ENCODE measurements around the gene DTNB.

DTNB gene

DNA sequence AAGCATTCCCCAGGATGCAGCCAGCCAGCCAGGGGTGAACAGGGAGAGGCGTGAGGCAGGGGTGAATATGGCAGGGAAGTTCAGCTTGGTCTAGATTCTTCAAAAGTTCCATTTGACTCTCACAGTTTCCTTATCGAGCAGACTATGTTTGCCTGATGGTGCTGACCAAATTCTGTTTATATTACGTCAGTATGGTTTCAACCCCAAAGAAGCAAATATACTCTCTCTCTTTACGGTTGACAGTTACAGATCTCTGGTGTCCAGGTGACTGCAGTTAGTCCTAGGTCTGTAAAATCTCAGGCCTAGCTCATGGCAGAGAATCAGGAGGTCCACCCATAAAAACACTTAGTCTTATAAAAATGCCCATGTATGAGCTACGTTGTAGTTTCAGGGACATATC, 293.4 kb downstream of the DTNB start:
- no peak for DNase-seq

GRCh38 chr2:25379535-25379934, 293.8 kb downstream of the DTNB start:
- DNase-seq: no peak

GRCh38 chr2:25378731-25379490, 294.5 kb downstream of the DTNB start:
- DNase-seq: peak; percentile 33

GRCh38 chr2:25377822-25378421, 295.5 kb downstream of the DTNB start:
- DNase-seq: no peak

DNA sequence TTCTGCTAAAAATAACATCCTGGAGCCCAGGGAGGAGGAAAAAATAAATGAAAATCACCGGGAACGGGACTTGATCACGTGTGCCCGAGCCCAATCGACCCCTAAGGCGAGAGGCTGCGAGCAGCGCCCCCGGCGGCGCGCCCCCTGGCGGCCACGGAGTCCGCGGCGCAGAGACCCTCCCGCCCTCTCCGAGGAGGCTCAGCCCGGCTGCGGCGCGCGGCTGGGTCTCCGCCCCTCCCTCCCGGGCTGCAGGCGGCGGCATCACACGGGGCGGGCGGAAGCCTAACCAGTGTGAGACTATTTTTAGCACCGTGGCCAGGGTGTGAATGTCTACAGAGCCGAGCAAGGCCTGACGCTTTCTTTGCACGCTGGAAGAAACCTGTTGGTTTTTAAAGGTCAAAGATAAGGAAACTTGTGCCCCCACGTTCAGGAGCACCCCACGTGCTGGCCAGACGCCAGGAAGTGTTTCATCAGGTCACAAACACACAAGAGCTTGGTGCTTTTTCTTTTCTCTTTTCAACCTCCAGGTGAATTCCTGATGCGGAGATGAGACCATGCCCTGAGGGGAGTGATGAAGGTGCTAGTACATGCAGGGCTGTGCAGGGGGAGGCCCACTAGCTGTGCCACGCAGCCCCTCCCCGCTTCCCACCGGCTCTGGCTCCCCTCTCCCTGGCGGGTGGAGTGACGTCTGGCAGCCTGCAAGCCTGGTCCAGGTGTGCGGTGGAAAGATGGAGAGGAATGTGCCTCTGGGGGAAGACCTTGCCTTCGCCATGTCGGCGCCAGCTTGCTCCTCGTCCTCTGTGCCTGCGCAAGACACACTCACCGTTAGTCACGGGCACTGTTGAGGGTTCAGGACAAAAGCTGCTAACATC, 296.4 kb downstream of the DTNB start:
- peak; percentile 94 for DNase-seq

DNA sequence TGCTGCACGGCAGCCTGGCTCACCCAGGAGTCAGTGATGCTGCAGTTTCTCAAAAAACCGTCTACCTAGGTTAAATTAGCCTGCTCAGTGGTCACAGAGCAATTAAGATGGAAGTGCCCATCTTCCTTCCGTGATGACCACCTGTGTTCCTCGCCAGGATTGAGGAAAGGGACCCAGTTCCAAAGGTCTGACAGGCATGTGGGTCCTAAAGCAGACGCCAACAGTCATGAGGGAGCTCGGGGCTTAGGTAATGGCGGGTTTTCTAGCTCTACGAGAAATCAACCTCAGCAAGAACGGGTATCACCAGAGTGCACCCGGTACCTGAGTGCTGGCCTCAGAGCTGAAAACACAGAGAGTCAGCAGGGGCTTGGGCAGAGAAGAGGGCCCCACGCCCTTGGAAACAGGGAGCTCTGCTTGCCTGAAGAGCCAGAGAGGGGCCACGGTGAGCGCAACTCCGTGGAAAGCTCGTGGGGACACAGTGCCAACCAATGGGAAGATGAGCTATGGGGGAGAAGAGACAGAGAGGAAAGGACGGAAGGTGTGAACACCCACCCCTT, 297.3 kb downstream of the DTNB start:
- no peak for DNase-seq

DNA sequence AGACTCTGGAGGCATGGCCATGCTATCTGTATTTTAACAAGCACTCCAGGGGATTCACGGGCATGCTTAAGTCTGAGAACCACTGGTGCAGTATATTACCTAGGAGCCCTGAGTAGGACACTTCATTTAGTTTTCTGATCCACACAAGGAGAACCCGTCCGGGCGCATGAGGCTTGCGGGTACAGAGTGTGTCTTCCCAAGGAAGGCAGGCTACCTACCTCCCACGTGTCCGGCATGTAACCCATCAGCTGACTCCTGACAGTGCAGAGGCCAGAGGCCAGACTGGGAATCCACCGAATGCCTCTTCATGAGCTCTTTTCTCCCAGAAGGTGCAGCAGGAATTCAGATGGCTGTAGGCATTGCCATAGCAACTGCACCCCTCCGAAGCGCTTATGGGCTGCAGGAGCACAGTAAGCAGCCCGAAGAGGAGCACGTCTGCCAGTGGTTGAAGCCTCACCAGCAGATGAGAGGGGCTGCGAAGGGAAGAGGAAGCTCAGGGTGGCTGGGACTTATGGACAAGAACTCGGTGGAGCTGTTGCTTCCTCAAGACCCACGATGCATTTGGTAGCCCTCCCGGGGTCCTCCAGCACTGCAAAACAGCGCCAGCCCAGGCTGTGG, 297.9 kb downstream of the DTNB start:
- DNase-seq: no peak

GRCh38 chr2:25374827-25375226, 298.6 kb downstream of the DTNB start:
- DNase-seq: no peak

DNA sequence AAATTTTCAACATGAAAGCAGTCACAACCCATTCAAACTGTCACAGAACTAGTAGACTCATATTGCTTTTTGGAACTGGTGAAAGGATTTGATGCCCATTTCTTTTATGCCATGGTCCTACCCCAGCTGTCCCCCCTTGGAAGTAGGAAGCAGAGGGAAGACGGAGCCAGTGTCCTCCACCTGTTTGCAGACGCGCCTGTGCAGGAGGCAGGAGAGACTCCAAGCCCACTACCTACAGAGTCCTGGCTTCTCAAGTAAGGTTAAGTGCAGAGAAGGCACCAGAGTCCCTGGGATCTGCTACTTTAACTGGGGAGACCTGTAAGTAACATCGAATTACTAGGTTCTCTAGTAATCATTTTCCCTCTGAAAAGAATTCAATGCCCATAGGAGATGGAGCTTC, 299.0 kb downstream of the DTNB start:
- no peak for DNase-seq

- DNase-seq: no peak
Measured at GRCh38 chr2:25373269-25373981, 300.0 kb downstream of the DTNB start.

DNA sequence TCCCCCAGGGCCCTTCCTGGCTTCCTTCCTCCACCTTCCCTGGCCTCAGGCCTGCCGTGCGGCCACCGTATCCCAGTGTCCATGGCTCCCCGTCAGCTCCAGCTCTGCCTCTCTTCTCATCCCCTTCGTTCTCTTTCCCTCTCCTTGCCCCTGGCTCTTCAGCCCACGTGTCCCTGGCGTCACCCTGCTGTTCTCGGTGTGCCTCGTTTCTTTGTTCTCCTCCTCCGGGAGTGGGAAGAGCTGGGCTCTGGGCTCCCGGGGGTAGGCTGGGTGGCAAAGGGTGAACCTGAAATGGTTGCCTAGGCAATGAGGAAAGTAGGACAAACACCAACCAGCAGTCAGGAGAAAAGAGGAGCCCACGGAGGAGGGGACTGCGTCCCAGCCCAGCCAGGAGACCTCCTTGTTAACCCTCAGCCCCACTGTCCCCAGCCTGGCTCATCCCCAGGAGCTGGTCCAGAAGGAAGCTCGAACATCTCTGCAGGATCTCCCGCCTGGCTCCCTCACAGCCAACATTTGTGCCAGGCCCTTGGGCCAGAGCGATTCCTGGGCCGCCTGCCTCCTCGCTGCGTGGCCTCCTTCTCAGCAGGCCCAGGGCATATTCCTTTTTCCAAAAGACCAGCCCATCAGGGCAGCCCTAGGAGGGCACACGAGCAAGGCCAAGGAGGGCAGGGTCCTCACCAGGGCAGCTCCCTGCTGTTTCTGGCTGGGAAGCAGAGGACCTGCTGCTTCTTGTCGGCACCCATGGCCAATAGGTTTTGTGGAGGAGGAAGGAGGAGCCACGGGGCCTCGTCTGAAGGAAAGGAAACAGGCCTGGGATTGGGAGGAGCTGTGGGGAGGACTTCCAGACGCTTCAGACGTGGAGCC, 300.7 kb downstream of the DTNB start:
- DNase-seq: no peak

GRCh38 chr2:25371253-25372241, 301.8 kb downstream of the DTNB start:
- no peak for DNase-seq

DNA sequence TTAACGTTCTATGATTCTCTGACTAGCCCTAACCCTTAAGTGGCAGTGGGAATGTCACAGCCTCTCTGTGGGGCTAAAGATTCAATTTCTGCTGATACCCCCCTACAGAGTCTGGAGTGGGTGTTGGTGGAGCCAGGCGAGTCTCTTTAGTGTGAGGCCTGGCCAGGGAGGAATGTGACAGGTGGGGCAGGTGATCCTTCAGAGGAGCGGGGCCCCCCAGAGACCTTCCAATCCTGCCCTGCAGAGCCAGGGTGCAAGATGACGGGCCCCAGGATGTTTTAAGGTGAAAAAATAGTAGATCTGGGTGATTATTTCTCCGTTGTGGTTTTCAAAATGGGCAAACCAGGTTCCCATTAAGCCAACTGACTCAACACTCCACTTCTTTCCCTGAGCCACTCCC, 303.5 kb downstream of the DTNB start:
- DNase-seq: no peak

- DNase-seq: no peak
Measured at GRCh38 chr2:25369439-25369838, 303.9 kb downstream of the DTNB start.

DNA sequence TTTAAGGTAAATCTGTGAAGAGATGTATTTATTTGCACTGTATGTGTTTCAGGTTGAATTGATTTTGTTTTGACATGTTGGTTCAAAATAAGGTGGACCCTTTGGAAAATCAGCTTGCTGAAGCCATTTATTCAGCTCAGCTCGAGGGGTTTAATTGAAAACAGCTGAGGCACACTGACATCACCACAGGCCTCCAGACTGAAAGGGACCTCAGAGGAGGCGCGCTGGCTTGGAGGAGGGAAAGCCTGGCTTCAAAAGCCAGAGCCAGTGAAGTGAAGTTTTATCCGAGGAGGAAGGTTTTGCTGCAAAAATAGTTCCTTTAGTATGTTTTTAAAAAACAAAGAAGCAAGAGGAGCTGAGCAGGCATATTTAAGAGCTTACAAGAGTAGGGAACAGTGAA, 304.7 kb downstream of the DTNB start:
- no peak for DNase-seq

- no peak for DNase-seq
Measured at GRCh38 chr2:25367296-25367695, 306.1 kb downstream of the DTNB start.

DNA sequence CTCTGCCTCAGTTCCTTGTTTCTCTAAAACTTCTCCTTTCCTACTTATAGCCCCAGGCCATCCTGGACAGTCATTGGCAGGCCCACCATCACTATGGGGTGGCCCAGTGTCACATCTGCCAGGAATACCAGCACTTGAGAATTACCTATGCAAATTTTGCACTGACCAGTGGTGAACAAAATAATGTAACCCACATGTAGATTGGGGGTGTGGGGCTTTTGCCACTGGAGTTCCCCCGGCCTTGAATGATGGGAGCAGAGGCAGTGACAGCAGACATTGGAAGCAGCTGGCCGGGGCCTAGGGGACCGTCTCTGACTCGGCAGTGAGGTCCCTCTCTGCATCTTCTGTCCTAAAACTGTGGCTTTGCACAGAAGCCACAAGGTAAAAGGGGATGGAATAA, 306.7 kb downstream of the DTNB start:
- DNase-seq: no peak

DNA sequence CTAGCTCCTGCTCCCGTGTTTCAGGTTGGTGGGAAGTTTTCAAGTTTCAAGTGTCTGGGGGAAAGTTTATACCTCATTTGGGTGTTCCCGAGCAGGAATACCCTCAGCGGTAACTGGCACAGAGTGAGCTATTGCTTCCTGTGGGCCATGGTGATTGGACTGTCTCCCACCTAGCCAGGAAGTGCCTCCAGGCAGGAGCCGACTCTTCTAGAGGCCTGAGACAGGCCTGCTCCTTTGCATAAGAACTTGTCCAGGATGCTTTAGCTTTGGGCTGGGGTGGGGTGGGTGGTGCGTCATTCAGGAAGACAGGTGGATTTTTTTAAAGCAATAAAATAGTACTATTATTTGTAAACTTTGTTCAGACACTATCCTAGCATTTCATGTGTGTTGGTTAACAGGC, 308.1 kb downstream of the DTNB start:
- no peak for DNase-seq

- DNase-seq: no peak
Measured at GRCh38 chr2:25363733-25364132, 309.6 kb downstream of the DTNB start.
